ENCODE results near the gene P2RX3. TPM values are rescaled to one million over a fixed set of nuclear protein-coding genes. Genes with fewer than 3 reads are reported as not detected.

P2RX3 gene
- total RNA-seq, 2 donors from 2014 or later, result 0.40 TPM; not detected in 1

GRCh38 chr11:57386178-57386940, 48.2 kb downstream of the P2RX3 start:
- no peak overlapping the region for H3K27ac ChIP-seq
- no peaks in the 10 kb centered on the region for H3K9me3 ChIP-seq
- no peak overlapping the region for H3K4me3 ChIP-seq
- H3K36me3 ChIP-seq, result no peaks in the 10 kb centered on the region
- H3K27me3 ChIP-seq (replicated peaks; ENCODE audit: insufficient read depth), result no peaks in the 10 kb centered on the region
- no peaks in the 10 kb centered on the region for H3K4me1 ChIP-seq (replicated peaks)
- no peak for DNase-seq (ENCODE audit: low spot score)
- intact Hi-C loops (cut with DNase I), result no loop called here
- TF ChIP-seq CTCF (IDR thresholded peaks at IDR 0.05) (no peak), POLR2AphosphoS5 (IDR thresholded peaks at IDR 0.05) (no peak), POLR2A (IDR thresholded peaks at IDR 0.05) (no peak)
- WGBS, result 65% methylated on average over 5 of the region's 5 CpGs

GRCh38 chr11:57387289-57388030, 49.3 kb downstream of the P2RX3 start:
- no peak for DNase-seq (ENCODE audit: low spot score)
- H3K4me3 ChIP-seq, result no peak overlapping the region
- H3K9me3 ChIP-seq, result no peaks in the 10 kb centered on the region
- intact Hi-C loops (cut with DNase I), result no loop called here
- H3K4me1 ChIP-seq (replicated peaks), result no peaks in the 10 kb centered on the region
- H3K27ac ChIP-seq, result no peak overlapping the region
- H3K36me3 ChIP-seq, result no peaks in the 10 kb centered on the region
- WGBS, result 71% methylated on average over 16 of the region's 16 CpGs
- H3K27me3 ChIP-seq (replicated peaks; ENCODE audit: insufficient read depth), result no peaks in the 10 kb centered on the region
- TF ChIP-seq POLR2A (IDR thresholded peaks at IDR 0.05) (no peak), POLR2AphosphoS5 (IDR thresholded peaks at IDR 0.05) (no peak), CTCF (IDR thresholded peaks at IDR 0.05) (no peak)

- H3K27ac ChIP-seq, result no peak within 1 kb of the TSS
- WGBS, result 70% methylated on average over 2 of the region's 2 CpGs
- no peak for DNase-seq (ENCODE audit: low spot score)
- H3K27me3 ChIP-seq (replicated peaks; ENCODE audit: insufficient read depth), result no peaks in the 10 kb centered on the region
- H3K9me3 ChIP-seq, result no peaks in the 10 kb centered on the region
- no peak for TF ChIP-seq POLR2AphosphoS5 (IDR thresholded peaks at IDR 0.05)
- no peak for TF ChIP-seq POLR2A (IDR thresholded peaks at IDR 0.05)
- no peak for TF ChIP-seq CTCF (IDR thresholded peaks at IDR 0.05)
- intact Hi-C loops (cut with DNase I), result no loop called here
- no peaks in the 10 kb centered on the region for H3K4me1 ChIP-seq (replicated peaks)
- H3K4me3 ChIP-seq, result no peak within 1 kb of the TSS
- no peaks in the 10 kb centered on the region for H3K36me3 ChIP-seq
Measured at GRCh38 chr11:57390535-57390934, 52.4 kb downstream of the P2RX3 start, which contains the start of gene PRG2. PRG2 (minus strand) TSS chr11:57390650; CDS start chr11:57389944, 706 bp downstream.

GRCh38 chr11:57391111-57391510, 53.0 kb downstream of the P2RX3 start:
- H3K36me3 ChIP-seq, result no peaks in the 10 kb centered on the region
- H3K27ac ChIP-seq, result no peak overlapping the region
- WGBS, result 86% methylated on average over 3 of the region's 3 CpGs
- no peak for TF ChIP-seq CTCF (IDR thresholded peaks at IDR 0.05)
- TF ChIP-seq POLR2AphosphoS5 (IDR thresholded peaks at IDR 0.05), result no peak
- no peak for TF ChIP-seq POLR2A (IDR thresholded peaks at IDR 0.05)
- H3K9me3 ChIP-seq, result no peaks in the 10 kb centered on the region
- DNase-seq (ENCODE audit: low spot score), result no peak
- H3K4me1 ChIP-seq (replicated peaks), result no peaks in the 10 kb centered on the region
- no peaks in the 10 kb centered on the region for H3K27me3 ChIP-seq (replicated peaks; ENCODE audit: insufficient read depth)
- no peak overlapping the region for H3K4me3 ChIP-seq
- intact Hi-C loops (cut with DNase I), result no loop called here

All from prostate gland (tissue), 2 donors.